NCI-H748 (cell line): ENCODE data around the gene VPS26B.
A peak's percentile ranks its signal among the peaks of the same experiment; 100 is the strongest.
"Not testable (repeated sequence)": the region's sequence is repeated elsewhere in the genome, so short reads cannot be mapped to it uniquely, and the experiment has no call there.

Source experiments
- DNase-seq: peaks from one replicate; lab custom pipeline; 2025; ENCODE audit not compliant: unreplicated experiment; lab: John Stamatoyannopoulos, UW

Gene VPS26B

DNA sequence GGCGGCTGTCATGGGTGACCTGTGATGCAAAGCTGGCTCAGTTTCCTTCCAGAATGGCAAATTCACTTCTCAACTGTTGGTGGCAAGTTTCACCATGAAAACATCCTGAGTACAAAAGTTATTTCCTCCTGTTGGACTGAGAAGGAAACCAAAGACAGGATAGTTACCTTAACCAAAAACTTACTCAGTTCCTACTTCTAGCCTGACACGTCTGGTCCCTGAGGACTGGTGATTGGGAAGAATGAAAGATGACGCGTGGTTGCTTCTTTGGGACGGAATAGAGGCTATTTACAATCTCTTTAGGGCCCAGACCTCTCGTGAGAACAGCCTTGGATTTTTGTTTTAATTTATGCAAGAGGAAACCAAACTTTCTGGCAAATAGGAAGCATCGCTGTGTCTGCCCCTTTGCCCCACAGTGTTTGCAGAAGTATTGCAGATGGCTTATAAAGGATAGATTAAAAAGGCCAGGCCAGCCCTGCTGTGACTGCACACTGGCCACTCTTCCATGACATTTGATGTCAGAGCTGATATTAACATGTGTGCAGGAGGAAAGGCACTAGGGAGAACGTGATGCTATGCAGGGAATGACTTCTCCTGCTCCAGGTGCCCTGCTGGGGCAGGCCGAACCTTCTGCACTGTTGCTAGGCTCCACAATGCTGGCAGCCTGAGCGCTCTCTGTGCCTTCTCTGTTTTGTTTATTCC is 7.6 kb downstream of the VPS26B start:
- no peak for DNase-seq

- DNase-seq: no peak
Observed at GRCh38 chr11:134233729-134234179, 9.3 kb downstream of the VPS26B start.

GRCh38 chr11:134235399-134235798 is 10.9 kb downstream of the VPS26B start:
- no peak for DNase-seq

- no peak for DNase-seq
Observed at GRCh38 chr11:134236834-134237556, 12.5 kb downstream of the VPS26B start.

- no peak for DNase-seq
Observed at GRCh38 chr11:134237557-134237922, 13.1 kb downstream of the VPS26B start.

DNA sequence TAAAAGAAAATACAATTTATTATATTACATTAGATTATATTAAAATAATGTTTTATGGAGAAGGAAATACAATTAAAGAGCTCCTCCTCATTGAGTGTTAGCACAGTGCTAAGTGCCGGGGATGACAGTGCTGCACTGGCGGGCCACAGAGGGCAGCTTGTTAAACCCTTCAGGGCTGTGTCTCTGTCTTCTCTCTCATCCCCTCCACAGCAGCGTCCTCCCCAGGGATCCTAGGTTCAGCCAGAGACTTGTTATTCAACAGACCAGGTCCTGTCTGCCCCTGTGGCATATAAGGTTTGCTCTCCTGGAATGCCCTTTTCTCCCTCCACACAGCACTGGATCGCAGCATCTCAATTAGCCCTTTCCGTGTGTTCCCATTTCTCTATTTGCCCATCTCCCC is 14.5 kb downstream of the VPS26B start:
- no peak for DNase-seq

GRCh38 chr11:134240592-134240991 is 16.1 kb downstream of the VPS26B start:
- no peak for DNase-seq

DNA sequence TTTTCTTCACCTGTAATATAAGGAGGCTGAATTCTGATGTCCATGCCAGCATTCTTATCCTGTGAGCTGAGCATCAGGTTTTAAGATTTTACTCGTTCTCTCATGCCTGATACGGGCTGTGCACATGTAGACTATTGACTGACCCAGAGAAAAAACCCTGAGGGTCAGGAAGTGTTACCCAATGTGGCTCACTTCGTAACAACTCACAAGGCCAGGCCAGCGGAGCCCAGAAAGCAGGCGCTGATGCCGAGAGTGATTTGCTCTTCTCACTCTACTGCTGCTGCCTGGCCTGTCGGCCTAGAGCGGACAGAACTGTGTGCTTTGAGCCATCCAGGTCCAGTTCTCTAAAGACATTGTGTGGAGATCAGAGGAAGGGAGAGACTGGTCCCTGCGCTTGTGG is 17.9 kb downstream of the VPS26B start:
- no peak for DNase-seq

GRCh38 chr11:134243913-134244312 is 19.4 kb downstream of the VPS26B start:
- DNase-seq: no peak

GRCh38 chr11:134244593-134244992 is 20.1 kb downstream of the VPS26B start:
- DNase-seq: no peak

DNA sequence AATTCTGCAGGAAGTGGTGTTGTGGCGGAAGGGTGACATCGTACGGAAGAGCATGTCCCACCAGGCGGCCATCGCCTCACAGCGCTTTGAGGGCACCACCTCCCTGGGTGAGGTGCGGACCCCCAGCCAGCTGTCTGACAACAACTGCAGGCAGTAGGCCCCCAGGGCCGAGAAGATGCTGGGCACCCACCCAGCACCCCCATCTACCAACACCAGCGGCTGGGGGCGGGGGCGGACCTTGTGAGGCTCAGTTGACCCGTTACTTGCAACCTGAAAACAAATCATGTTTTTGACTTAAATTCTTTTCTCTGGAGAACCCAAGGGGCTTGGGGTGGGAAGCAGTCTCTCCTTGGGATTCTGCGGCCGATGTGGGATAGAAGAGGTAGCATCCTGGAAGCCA is 21.0 kb downstream of the VPS26B start:
- no peak for DNase-seq

GRCh38 chr11:134246100-134246499 is 21.6 kb downstream of the VPS26B start:
- DNase-seq: no peak

DNA sequence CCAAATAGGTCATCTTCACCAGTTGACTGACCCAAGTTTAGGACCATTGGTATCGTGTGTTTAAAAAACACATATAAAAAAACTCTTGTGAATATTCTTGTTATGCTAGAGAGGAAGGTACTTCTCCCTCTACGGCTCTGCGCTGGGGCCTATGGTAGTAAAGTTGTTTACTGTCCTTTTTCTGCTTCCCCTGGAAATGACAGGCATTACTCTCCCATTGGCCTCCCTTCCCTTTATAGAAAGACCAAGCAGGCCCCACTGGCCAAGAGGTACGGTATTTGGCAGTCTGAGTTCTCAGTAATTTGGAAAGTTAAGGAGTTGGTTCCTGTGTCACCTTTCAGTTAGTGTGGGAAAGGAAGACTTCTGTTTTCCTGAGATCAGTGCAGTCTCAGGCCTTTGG is 22.2 kb downstream of the VPS26B start:
- no peak for DNase-seq

DNA sequence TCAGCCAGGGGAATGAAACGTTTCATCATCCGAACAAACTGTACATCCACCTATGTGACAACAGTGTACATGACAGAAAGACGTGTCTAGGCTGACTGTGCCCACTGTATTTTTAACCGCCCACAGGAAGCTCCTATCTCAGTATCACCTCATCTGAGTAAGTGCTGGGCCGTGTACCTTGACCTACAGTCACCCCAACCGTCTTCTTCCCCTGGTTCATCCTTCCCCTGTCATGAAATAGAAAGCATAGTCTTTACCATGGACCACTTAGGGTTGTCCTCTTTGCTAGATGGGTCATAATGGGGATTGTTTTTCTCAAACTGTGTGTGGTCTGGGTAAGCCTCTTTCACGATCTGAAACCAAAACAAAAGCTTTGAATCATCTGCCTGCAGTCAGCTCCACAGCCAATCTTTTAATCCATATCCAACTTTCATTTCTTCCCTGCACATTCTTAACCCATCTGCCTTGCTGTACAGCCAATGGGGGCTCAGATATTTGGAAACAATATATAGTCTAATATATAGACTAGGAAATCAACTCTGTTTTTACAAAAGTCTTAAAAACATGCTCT is 24.5 kb downstream of the VPS26B start:
- DNase-seq: no peak

GRCh38 chr11:134250246-134250645 is 25.8 kb downstream of the VPS26B start:
- no peak for DNase-seq

DNA sequence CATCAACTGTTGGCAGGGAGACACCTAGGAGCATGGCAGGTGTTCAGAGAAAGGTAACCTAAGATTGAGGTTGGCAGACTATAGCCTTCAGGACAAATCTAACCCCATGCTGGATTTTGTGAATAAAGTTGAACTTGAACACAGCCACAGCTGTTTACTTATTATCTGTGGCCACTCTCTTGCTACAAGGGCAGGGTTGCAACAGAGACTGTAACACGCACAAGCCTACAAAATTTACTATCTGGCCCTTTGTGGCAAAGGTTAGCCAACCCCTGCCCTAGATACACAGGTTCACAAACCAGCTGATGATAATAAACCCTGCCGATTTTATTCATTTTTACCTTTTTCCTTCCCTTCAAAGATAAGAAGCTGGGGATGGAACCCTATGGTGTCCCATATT is 26.2 kb downstream of the VPS26B start:
- DNase-seq: no peak

DNA sequence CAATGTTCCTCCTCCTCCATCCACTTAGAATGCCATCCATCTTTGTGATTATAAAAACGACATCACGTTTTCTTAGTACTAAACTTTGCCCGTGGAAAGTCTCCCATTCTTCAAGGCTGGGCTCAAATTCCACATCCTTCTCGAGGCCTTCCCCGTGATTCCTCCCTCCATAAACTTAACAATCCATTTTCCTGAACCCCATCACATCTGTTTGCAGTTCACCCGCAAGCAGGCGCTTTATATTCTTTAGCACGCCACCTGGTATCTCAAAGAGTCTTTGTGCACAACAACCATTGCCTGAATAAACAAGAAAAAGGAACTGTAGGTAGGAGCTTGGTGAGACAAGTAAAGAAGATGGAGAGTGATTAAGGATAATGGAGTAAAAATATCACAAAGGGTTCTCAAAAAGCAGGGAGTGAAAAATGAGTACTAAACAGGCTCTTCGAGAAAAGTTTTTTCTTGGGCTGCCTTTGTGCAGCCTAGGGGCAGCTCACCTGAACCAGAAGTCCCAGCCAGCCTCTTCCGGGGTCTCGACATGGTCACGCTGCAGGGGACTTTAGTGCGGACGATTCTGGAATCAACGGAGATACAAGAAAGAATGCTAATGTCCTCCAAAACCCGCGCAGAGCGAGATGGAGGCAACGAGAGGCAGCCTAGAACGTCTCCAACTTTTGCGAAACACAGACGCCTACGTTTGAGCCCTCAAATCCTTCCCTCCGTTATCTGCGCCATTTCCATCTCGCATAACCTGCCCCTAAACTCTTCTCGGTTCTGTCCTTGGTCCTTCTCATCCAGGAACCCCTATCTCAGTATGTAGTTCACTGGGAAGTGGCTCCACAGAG is 28.1 kb downstream of the VPS26B start:
- peak; percentile 68 for DNase-seq

- peak; percentile 96 for DNase-seq
Observed at GRCh38 chr11:134253188-134253993, 28.9 kb downstream of the VPS26B start, which contains the start of the genes ACAD8 and THYN1. Gene ACAD8, plus strand, starts transcription at chr11:134253568. Its CDS starts 33 bp downstream, at chr11:134253601. Gene THYN1, minus strand, starts transcription at chr11:134253352. Its CDS starts 470 bp downstream, at chr11:134252882.

- DNase-seq: no peak
Observed at GRCh38 chr11:134254433-134255183, 30.1 kb downstream of the VPS26B start.

DNA sequence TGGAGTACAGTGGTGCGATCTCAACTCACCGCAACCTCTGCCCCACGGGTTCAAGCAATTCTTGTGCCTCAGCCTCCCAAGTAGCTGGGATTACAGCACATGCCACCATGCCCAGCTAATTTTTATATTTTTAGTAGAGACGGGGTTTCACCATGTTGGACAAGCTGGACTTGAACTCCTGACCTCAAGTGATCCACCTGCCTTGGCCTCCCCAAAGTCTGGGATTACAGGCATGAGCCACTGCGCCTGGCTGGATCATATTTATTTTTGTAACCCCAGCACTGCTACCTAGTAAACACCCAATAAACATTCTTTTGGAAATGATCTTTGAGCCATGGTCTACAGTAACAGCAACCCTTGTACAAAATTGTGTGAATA is 30.7 kb downstream of the VPS26B start:
- not testable (repeated sequence) for DNase-seq
